ENCODE results near the gene HS6ST3.
"Not testable (repeated sequence)": the region's sequence is repeated elsewhere in the genome, so short reads cannot be mapped to it uniquely, and the experiment has no call there.

HS6ST3 gene

GRCh38 chr13:96422002-96422401 is 332.1 kb downstream of the HS6ST3 start:
- in situ Hi-C loops (cut with MboI; ENCODE audit: low sequenced_read_pairs) = no loop called here

GRCh38 chr13:96426167-96426566 is 336.3 kb downstream of the HS6ST3 start:
- in situ Hi-C loops (cut with MboI; ENCODE audit: low sequenced_read_pairs) = no loop called here

GRCh38 chr13:96428911-96429310 is 339.0 kb downstream of the HS6ST3 start:
- in situ Hi-C loops (cut with MboI; ENCODE audit: low sequenced_read_pairs) = no loop called here

- in situ Hi-C loops (cut with MboI; ENCODE audit: low sequenced_read_pairs) = no loop called here
Observed at GRCh38 chr13:96431044-96431581, 341.2 kb downstream of the HS6ST3 start.

GRCh38 chr13:96444676-96445075 is 354.8 kb downstream of the HS6ST3 start:
- in situ Hi-C loops (cut with MboI; ENCODE audit: low sequenced_read_pairs) = no loop called here

GRCh38 chr13:96449920-96450319 is 360.0 kb downstream of the HS6ST3 start:
- in situ Hi-C loops (cut with MboI; ENCODE audit: low sequenced_read_pairs) = no loop called here

GRCh38 chr13:96450326-96451020 is 360.6 kb downstream of the HS6ST3 start:
- in situ Hi-C loops (cut with MboI; ENCODE audit: low sequenced_read_pairs) = no loop called here

GRCh38 chr13:96454466-96454865 is 364.6 kb downstream of the HS6ST3 start:
- in situ Hi-C loops (cut with MboI; ENCODE audit: low sequenced_read_pairs) = no loop called here

- in situ Hi-C loops (cut with MboI; ENCODE audit: low sequenced_read_pairs) = no loop called here
Observed at GRCh38 chr13:96460609-96461008, 370.7 kb downstream of the HS6ST3 start.

- in situ Hi-C loops (cut with MboI; ENCODE audit: low sequenced_read_pairs) = no loop called here
Observed at GRCh38 chr13:96473526-96474180, 383.7 kb downstream of the HS6ST3 start.

- in situ Hi-C loops (cut with MboI; ENCODE audit: low sequenced_read_pairs) = no loop called here
Observed at GRCh38 chr13:96474181-96474557, 384.3 kb downstream of the HS6ST3 start.

- in situ Hi-C loops (cut with MboI; ENCODE audit: low sequenced_read_pairs) = no loop called here
Observed at GRCh38 chr13:96475103-96475502, 385.2 kb downstream of the HS6ST3 start.

- in situ Hi-C loops (cut with MboI; ENCODE audit: low sequenced_read_pairs) = no loop called here
Observed at GRCh38 chr13:96481482-96481881, 391.6 kb downstream of the HS6ST3 start.

GRCh38 chr13:96490496-96490989 is 400.6 kb downstream of the HS6ST3 start:
- in situ Hi-C loops (cut with MboI; ENCODE audit: low sequenced_read_pairs) = no loop called here

- in situ Hi-C loops (cut with MboI; ENCODE audit: low sequenced_read_pairs) = no loop called here
Observed at GRCh38 chr13:96491103-96491502, 401.2 kb downstream of the HS6ST3 start.

- in situ Hi-C loops (cut with MboI; ENCODE audit: low sequenced_read_pairs) = no loop called here
Observed at GRCh38 chr13:96492766-96493165, 402.9 kb downstream of the HS6ST3 start.

GRCh38 chr13:96499656-96500055 is 409.7 kb downstream of the HS6ST3 start:
- in situ Hi-C loops (cut with MboI; ENCODE audit: low sequenced_read_pairs) = no loop called here

GRCh38 chr13:96500953-96501352 is 411.0 kb downstream of the HS6ST3 start:
- in situ Hi-C loops (cut with MboI; ENCODE audit: low sequenced_read_pairs) = no loop called here

- in situ Hi-C loops (cut with MboI; ENCODE audit: low sequenced_read_pairs) = no loop called here
Observed at GRCh38 chr13:96503481-96503880, 413.6 kb downstream of the HS6ST3 start.

GRCh38 chr13:96511587-96511986 is 421.7 kb downstream of the HS6ST3 start:
- in situ Hi-C loops (cut with MboI; ENCODE audit: low sequenced_read_pairs) = no loop called here

GRCh38 chr13:96519380-96519779 is 429.5 kb downstream of the HS6ST3 start:
- in situ Hi-C loops (cut with MboI; ENCODE audit: low sequenced_read_pairs) = no loop called here

- in situ Hi-C loops (cut with MboI; ENCODE audit: low sequenced_read_pairs) = not testable (repeated sequence)
Observed at GRCh38 chr13:96524398-96525020, 434.6 kb downstream of the HS6ST3 start.
